Transverse colon (tissue), 4 donors: ENCODE data around the gene MRO. TPM values are rescaled to one million over a fixed set of nuclear protein-coding genes. Genes with fewer than 3 reads are reported as not detected.

Source experiments
- DNase-seq: peaks from one replicate; pipeline ENCODE4 v3.0.0-alpha.2; 2019
- H3K27ac ChIP-seq, 4 donors: fragments of 200-600 bp; sonication (generic); 2 replicates each; pipeline ENCODE4 v1.5.1; 2016 to 2018; ENCODE audit warnings: inconsistent platforms in 4 of 4
- H3K27me3 ChIP-seq: fragments of 200-600 bp; sonication (generic); 2 replicates; pipeline ENCODE4 v1.5.1; 2017; ENCODE audit warnings: inconsistent platforms
- H3K36me3 ChIP-seq, 4 donors: fragments of 200-600 bp; sonication (generic); 2 replicates each; pipeline ENCODE4 v1.5.1; 2017 to 2019; ENCODE audit warnings: inconsistent platforms in 4 of 4
- H3K4me1 ChIP-seq, 4 donors: fragments of 200-600 bp; sonication (generic); 2 replicates each; pipeline ENCODE4 v1.5.1; 2017 to 2020; ENCODE audit warnings: inconsistent platforms in 4 of 4
- H3K4me3 ChIP-seq, 4 donors: fragments of 200-600 bp; sonication (generic); 1 replicate in 1 of 4; 2 replicates in 3 of 4; pipeline versions ENCODE4 v1.5.1 to v1.6.1; 2017 to 2019; ENCODE audit warnings: inconsistent platforms in 4 of 4
- H3K9me3 ChIP-seq, 2 donors: fragments of 200-600 bp; sonication (generic); 2 replicates each; pipeline ENCODE4 v1.5.1; 2017 to 2019; ENCODE audit warnings: inconsistent platforms in 2 of 2
- EP300 ChIP-seq: sonication (generic); formaldehyde crosslinking; IDR thresholded peaks from one replicate; pipeline ENCODE4 v1.6.1; 2017; ENCODE audit warnings: antibody characterized with exemption, low read depth
- POLR2A ChIP-seq: fragments of 450-650 bp; IDR thresholded peaks from one replicate; pipeline ENCODE4 v1.6.1; 2016; ENCODE audit warnings: antibody characterized with exemption, mild to moderate bottlenecking, moderate library complexity
- POLR2AphosphoS5 ChIP-seq, 3 donors: sonication (generic); formaldehyde crosslinking; IDR thresholded peaks; one replicate each; pipeline ENCODE4 v1.6.1; 2016; ENCODE audit warnings: antibody characterized with exemption in 3 of 3
- WGBS, 2 donors: methylation state at CpG; one replicate each; pipeline ENCODE4 v1.1.5; 2018; ENCODE audit warnings: low coverage in 1 of 2; 5-methylcytosine and 5-hydroxymethylcytosine counted together
- in situ Hi-C, 4 donors: fragments of 200-750 bp; cut with MboI; loops; one replicate each; pipeline versions ENCODE4 v1.15.0 to v1.15.1; 2017; ENCODE audit warnings: low sequenced_read_pairs in 3 of 4, low pct_ligation_motif_present in 1 of 4, low pct_unique_long_range_greater_than_20kb in 1 of 4
- intact Hi-C: fragments of 100-400 bp; cut with DNase I; formaldehyde crosslinking; loops from one replicate; pipeline ENCODE4 v1.15.1; 2023; ENCODE audit warnings: low total_unique reads
- total RNA-seq, 4 donors: library from RNA; depleted of rRNA; stranded (reverse); fragments of >200 nt; gene quantifications; one replicate each; pipeline ENCODE4 v1.1.0, GENCODE V29; 2016
- TF ChIP-seq, protein P1 (sequence below), 5 experiments: fragments of 200-600 bp in 3 of 5; fragments of 450-650 bp in 2 of 5; sonication (generic) in 3 of 5; IDR thresholded peaks; 1 replicate in 2 of 5; 2 replicates in 3 of 5; pipeline ENCODE4 v1.5.1; 2016 to 2017; ENCODE audit warnings: antibody characterized with exemption in 5 of 5, inconsistent platforms in 3 of 5, mild to moderate bottlenecking in 2 of 5, moderate library complexity in 1 of 5

The MRO gene
- total RNA-seq, 4 donors from 2014 or later = 0.16 to 0.27 TPM; not detected in 2

GRCh38 chr18:50807176-50807575 is 12.6 kb downstream of the MRO start:
- DNase-seq = no peak
- Histone ChIP-seq H3K36me3 (no peaks in the 10 kb centered on the region), H3K4me1 (peaks cover 0 to 5% (median 0%) of the 10 kb centered on the region in 4 donors), H3K9me3 (no peaks in the 10 kb centered on the region), H3K27ac (no peak overlapping the region), H3K27me3 (no peaks in the 10 kb centered on the region), H3K4me3 (no peak overlapping the region)
- in situ Hi-C loops (loop anchor here in 2 of 4 donors (25.0 kb wide), 1 partner anchor 230 kb away; the partner anchor contains the start of gene SMAD4 (in 2 of the 2)), intact Hi-C loops (no loop called here)
- WGBS, 2 donors = 79 to 100% methylated on average over 1 to 2 of the region's 2 CpGs
- TF ChIP-seq EP300 (no peak), POLR2A (no peak), POLR2AphosphoS5 (IDR thresholded peaks at IDR 0.05) (no peak)
- TF ChIP-seq, protein P1, sequence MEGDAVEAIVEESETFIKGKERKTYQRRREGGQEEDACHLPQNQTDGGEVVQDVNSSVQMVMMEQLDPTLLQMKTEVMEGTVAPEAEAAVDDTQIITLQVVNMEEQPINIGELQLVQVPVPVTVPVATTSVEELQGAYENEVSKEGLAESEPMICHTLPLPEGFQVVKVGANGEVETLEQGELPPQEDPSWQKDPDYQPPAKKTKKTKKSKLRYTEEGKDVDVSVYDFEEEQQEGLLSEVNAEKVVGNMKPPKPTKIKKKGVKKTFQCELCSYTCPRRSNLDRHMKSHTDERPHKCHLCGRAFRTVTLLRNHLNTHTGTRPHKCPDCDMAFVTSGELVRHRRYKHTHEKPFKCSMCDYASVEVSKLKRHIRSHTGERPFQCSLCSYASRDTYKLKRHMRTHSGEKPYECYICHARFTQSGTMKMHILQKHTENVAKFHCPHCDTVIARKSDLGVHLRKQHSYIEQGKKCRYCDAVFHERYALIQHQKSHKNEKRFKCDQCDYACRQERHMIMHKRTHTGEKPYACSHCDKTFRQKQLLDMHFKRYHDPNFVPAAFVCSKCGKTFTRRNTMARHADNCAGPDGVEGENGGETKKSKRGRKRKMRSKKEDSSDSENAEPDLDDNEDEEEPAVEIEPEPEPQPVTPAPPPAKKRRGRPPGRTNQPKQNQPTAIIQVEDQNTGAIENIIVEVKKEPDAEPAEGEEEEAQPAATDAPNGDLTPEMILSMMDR (IDR thresholded peaks at IDR 0.05) = no peak

- Histone ChIP-seq H3K4me1 (peaks cover 0 to 5% (median 0%) of the 10 kb centered on the region in 4 donors), H3K36me3 (no peaks in the 10 kb centered on the region), H3K9me3 (no peaks in the 10 kb centered on the region), H3K27ac (no peak overlapping the region), H3K27me3 (no peaks in the 10 kb centered on the region), H3K4me3 (no peak overlapping the region)
- in situ Hi-C loops (loop anchor here in 2 of 4 donors (25.0 kb wide), 1 partner anchor 231 kb away; the partner anchor contains the start of gene SMAD4 (in 2 of the 2)), intact Hi-C loops (no loop called here)
- DNase-seq = peak; percentile 28
- TF ChIP-seq POLR2AphosphoS5 (IDR thresholded peaks at IDR 0.05) = no peak
- TF ChIP-seq, protein P1 (IDR thresholded peaks at IDR 0.05) = peak in 1 of 5 experiments; percentile 5
- 26 to 60% methylated on average over 1 to 15 of the region's 15 CpGs for WGBS, 2 donors
Measured at GRCh38 chr18:50806208-50806616, 13.6 kb downstream of the MRO start.

- TF ChIP-seq EP300 (no peak), POLR2A (no peak)
- no peaks in the 10 kb centered on the region for H3K9me3 ChIP-seq
- no peak overlapping the region for H3K4me3 ChIP-seq
- H3K27me3 ChIP-seq = no peaks in the 10 kb centered on the region
- no peaks in the 10 kb centered on the region for H3K36me3 ChIP-seq
- DNase-seq = no peak
- intact Hi-C loops = no loop called here
- H3K27ac ChIP-seq = no peak overlapping the region
- peaks cover 0 to 5% (median 0%) of the 10 kb centered on the region in 4 donors for H3K4me1 ChIP-seq
- in situ Hi-C loops = loop anchor here in 2 of 4 donors (25.0 kb wide), 1 partner anchor 232 kb away; the partner anchor contains the start of gene SMAD4 (in 2 of the 2)
- 85 to 91% methylated on average over 4 to 5 of the region's 5 CpGs for WGBS, 2 donors
Measured at GRCh38 chr18:50805732-50806131, 14.1 kb downstream of the MRO start.

- intact Hi-C loops = no loop called here
- no peak overlapping the region for H3K27ac ChIP-seq
- peaks cover 0 to 5% (median 0%) of the 10 kb centered on the region in 4 donors for H3K4me1 ChIP-seq
- no peak for DNase-seq
- H3K4me3 ChIP-seq = no peak overlapping the region
- in situ Hi-C loops = loop anchor here in 2 of 4 donors (25.0 kb wide), 1 partner anchor 234 kb away; the partner anchor contains the start of gene SMAD4 (in 2 of the 2)
- 82% methylated on average over 11 of the region's 11 CpGs; no CpG with 5 or more reads in 1 of the 2 donors for WGBS, 2 donors
- TF ChIP-seq POLR2AphosphoS5 (IDR thresholded peaks at IDR 0.05) = no peak
- no peak for TF ChIP-seq EP300
- TF ChIP-seq POLR2A = no peak
- TF ChIP-seq, protein P1 (IDR thresholded peaks at IDR 0.05) = no peak
- H3K36me3 ChIP-seq = no peaks in the 10 kb centered on the region
- no peaks in the 10 kb centered on the region for H3K27me3 ChIP-seq
- no peaks in the 10 kb centered on the region for H3K9me3 ChIP-seq
Measured at GRCh38 chr18:50803592-50803991, 16.2 kb downstream of the MRO start.

GRCh38 chr18:50802141-50802540 is 17.7 kb downstream of the MRO start:
- Histone ChIP-seq H3K27me3 (no peaks in the 10 kb centered on the region), H3K36me3 (no peaks in the 10 kb centered on the region), H3K9me3 (no peaks in the 10 kb centered on the region), H3K4me1 (peaks cover 0 to 5% (median 0%) of the 10 kb centered on the region in 4 donors), H3K4me3 (no peak overlapping the region), H3K27ac (no peak overlapping the region)
- no peak for DNase-seq
- in situ Hi-C loops = loop anchor here in 2 of 4 donors (25.0 kb wide), 1 partner anchor 235 kb away; the partner anchor contains the start of gene SMAD4 (in 2 of the 2)
- intact Hi-C loops = no loop called here
- WGBS, 2 donors = 61 to 77% methylated on average over 3 of the region's 3 CpGs
- TF ChIP-seq, protein P1 (IDR thresholded peaks at IDR 0.05) = no peak
